HFF-Myc (cell line): ENCODE measurements around the gene SLC39A7.
"Not testable (repeated sequence)": the region's sequence is repeated elsewhere in the genome, so short reads cannot be mapped to it uniquely, and the experiment has no call there.

Experiments
- DNase-seq: peaks from one replicate; pipeline ENCODE4 v3.0.0-alpha.2; 2011; ENCODE audit warnings: low read depth; ENCODE audit errors: extremely low read depth
- H3K4me3 ChIP-seq: replicated peaks from 2 replicates; pipeline ENCODE4 v1.5.1; 2011; ENCODE audit warnings: low read depth, mild to moderate bottlenecking, control low read depth, low read length
- CTCF ChIP-seq: IDR thresholded peaks from 2 replicates; pipeline ENCODE4 v1.5.1; 2012; ENCODE audit warnings: mild to moderate bottlenecking, low read depth, low read length, control low read depth; ENCODE audit errors: missing control alignments

Gene SLC39A7

GRCh38 chr6:33217246-33217645 lies 16.6 kb downstream of the SLC39A7 start:
- H3K4me3 ChIP-seq, result no peak overlapping the region
- no peak for DNase-seq
- TF ChIP-seq CTCF, result no peak

- H3K4me3 ChIP-seq, result no peak overlapping the region
- no peak for TF ChIP-seq CTCF
- DNase-seq, result no peak
Measured at GRCh38 chr6:33217681-33218080, 17.0 kb downstream of the SLC39A7 start.

GRCh38 chr6:33226503-33227120 lies 25.9 kb downstream of the SLC39A7 start:
- not testable (repeated sequence) for H3K4me3 ChIP-seq

GRCh38 chr6:33235221-33235634 lies 34.6 kb downstream of the SLC39A7 start:
- no peak for DNase-seq
- no peak overlapping the region for H3K4me3 ChIP-seq
- no peak for TF ChIP-seq CTCF

More at GRCh38 chr6:33226503-33227120, 25.9 kb downstream of the SLC39A7 start:
- DNase-seq, result not testable (repeated sequence)

- TF ChIP-seq CTCF, result no peak
- H3K4me3 ChIP-seq, result no peak overlapping the region
- DNase-seq, result no peak
Measured at GRCh38 chr6:33236328-33236727, 35.7 kb downstream of the SLC39A7 start.

- no peak for DNase-seq
- H3K4me3 ChIP-seq, result no peak overlapping the region
- TF ChIP-seq CTCF, result no peak
Measured at GRCh38 chr6:33236852-33237251, 36.2 kb downstream of the SLC39A7 start.

GRCh38 chr6:33237741-33238140 lies 37.1 kb downstream of the SLC39A7 start:
- H3K4me3 ChIP-seq, result no peak overlapping the region
- no peak for DNase-seq
- TF ChIP-seq CTCF, result no peak
